ENCODE measurements around the gene LAS1L. TPM values are rescaled to one million over a fixed set of nuclear protein-coding genes. Genes with fewer than 3 reads are reported as not detected.
"Not testable (repeated sequence)": the region's sequence is repeated elsewhere in the genome, so short reads cannot be mapped to it uniquely, and the experiment has no call there.

The LAS1L gene
- 37.9 and 43.4 TPM in 2 replicates for total RNA-seq

DNA sequence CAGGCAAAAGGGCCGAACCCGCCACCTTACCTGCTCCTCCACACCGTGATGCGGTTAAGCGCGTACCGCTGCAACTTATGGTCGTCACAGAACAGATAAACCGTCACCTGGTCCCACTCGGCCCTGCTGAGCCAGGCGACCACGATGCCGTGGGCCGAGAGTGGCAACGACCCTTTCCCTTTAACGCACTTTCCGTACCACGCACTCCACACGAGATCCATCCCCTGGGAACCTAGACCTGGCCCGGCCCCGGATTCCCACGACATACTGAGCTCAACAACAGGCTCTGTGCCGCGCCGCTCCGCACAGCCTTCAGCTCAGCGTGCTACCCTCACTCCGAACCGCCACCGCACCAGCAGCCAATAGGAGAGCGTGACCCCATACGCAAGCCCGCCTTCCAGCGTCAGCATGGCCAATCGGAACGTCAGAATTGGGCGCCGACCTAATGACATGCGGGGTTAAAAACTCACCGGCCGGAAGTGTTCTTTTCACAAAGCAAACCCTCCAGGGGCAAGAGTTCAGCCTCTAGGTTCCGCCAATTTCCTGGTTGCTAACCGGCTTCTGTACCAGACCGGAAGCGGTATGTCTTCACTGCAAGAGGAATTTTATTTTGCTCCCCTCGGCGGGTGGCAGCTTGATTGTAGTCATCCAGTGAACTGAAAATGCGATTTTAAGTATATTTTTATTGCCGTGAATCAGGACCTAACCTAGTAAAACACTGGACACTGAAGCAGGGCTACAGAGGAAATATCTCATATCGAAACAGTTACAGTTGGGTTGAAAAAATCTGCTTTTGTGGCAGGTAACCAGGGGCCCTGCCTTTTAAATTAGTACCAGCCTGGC is at the start of gene LAS1L:
LAS1L (minus strand) TSS at position 338 of the 843 bp plus-strand sequence; CDS start at position 266, 72 bp downstream.
- peak; percentile 63 for DNase-seq (ENCODE audit: low read depth, low spot score)

GRCh38 chrX:65582450-65583082 is 48.0 kb upstream of the LAS1L start:
- DNase-seq (ENCODE audit: low read depth, low spot score), result no peak

GRCh38 chrX:65581661-65582339 is 47.2 kb upstream of the LAS1L start:
- DNase-seq (ENCODE audit: low read depth, low spot score), result no peak

DNA sequence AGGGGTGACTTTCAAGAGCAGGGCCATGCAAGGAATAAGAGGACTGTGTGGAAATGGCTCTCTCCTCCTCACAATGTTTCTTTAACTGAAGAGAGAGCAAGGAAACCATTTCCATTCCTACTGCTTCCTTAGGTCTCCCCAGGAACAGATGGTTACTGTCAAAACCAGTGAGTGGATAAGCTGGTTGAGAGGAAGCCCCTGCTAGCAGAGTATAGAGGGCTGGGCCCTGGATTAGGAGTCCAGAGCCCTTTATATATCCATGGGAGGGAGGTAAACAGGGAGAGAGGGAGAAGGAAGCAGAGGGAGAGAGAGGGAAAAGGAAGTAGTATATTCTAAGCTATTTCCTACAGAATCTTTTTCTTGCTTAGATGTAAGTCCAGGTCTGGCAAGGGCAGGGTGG is 43.8 kb upstream of the LAS1L start:
- no peak for DNase-seq (ENCODE audit: low read depth, low spot score)

DNA sequence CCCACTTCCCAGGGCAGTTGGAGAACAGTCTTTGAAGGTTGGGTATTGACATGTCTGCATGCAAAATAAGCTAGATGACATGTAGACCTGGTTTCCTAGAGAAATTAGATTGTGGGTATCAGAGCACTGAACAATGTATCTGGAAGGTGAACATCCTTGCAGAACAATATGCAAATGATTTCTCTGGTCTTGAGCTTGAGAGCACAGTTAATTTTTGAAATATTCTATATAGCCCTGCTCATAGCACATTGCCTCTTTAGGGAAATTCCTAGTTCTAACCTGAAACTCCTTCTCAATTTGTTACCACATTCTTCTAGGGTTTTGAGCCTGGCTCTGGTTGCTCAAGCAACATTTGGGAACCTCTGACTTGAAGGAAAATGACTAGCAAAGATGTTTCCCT is 41.6 kb upstream of the LAS1L start:
- no peak for DNase-seq (ENCODE audit: low read depth, low spot score)

GRCh38 chrX:65575022-65575421 is 40.4 kb upstream of the LAS1L start:
- DNase-seq (ENCODE audit: low read depth, low spot score), result no peak

GRCh38 chrX:65574356-65574755 is 39.8 kb upstream of the LAS1L start:
- DNase-seq (ENCODE audit: low read depth, low spot score), result no peak

- no peak for DNase-seq (ENCODE audit: low read depth, low spot score)
Observed at GRCh38 chrX:65572971-65573370, 38.4 kb upstream of the LAS1L start.

GRCh38 chrX:65562850-65563249 is 28.3 kb upstream of the LAS1L start:
- not testable (repeated sequence) for DNase-seq (ENCODE audit: low read depth, low spot score)

DNA sequence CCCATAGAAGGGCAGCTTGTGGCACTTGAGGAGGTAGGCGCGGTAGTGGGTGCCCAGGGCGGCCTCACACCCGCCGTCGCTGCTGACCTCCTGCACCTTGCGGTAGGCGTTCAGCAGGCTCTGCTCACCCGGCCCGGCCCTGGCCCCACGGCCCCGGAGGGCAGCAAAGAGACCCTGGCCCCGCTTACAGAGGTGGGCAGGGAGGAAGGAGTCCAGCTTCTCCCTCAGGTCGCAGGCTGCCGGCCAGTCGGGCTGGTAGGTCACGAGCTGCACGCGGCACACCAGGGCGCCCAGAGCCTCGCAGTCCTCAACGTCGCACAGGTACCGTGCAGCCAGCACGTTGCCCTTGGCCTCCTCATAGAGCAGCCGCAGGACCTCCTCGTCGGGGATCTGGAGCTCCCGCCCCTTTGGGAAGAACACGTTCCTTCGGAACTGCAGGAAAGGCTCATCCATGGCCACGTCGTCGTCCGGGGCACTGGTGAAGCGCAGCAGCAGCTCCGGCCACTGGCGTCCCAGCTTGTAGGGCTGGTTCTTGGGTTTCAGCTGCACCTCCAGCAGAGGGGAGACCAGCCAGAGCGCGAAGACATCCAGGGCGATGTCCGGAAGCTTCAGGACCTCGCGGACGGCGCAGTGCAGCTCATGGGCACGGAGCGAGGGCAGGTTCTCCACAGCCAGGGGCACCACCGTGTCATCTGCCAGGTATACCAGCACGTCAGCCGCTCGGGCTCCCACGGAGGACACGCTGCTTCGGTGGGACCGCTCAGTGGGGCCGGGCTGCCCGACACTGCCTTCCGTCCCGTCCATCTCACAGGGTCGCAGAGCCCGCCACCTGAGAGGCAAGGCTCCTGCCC is 17.1 kb upstream of the LAS1L start:
- DNase-seq (ENCODE audit: low read depth, low spot score), result no peak

DNA sequence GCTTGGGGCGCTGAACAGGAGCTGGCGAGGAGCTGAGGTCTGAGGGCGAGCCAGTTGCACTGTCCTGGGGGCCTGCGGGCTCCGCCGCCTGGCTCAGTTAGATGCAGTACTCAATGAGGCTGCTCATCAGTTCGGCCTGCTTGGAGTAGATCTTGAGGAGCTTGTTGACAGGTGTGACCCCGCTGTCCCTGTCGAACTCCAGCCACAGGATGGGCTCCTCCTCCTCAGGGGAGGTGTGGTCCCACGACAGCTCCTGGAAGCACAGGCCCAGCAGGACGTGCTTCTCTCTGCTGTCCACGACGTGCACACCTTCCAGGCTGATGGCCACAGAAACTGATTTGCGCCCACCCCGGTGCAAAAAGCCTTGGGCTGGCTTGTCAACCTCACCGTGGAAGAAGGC is 16.5 kb upstream of the LAS1L start:
- no peak for DNase-seq (ENCODE audit: low read depth, low spot score)

DNA sequence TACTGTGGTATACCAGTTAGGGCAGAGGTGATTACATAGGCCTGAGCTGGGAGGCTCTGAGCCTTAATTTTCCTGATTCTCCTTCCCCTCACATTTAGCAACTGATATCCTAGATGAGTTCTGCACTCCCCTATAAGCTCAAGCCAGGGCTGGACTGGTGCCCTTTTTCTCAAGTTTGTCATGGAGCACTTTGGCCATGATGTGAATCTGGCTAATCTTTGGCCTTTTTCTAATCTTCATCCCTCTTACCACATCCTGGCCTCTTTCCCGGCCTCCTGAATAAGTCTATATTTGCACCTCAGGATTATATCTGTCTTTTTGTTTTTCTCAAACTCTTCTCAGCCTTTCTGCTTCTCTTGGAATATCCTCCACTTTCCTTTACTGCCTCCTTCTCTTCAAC is 10.9 kb upstream of the LAS1L start:
- DNase-seq (ENCODE audit: low read depth, low spot score), result no peak

DNA sequence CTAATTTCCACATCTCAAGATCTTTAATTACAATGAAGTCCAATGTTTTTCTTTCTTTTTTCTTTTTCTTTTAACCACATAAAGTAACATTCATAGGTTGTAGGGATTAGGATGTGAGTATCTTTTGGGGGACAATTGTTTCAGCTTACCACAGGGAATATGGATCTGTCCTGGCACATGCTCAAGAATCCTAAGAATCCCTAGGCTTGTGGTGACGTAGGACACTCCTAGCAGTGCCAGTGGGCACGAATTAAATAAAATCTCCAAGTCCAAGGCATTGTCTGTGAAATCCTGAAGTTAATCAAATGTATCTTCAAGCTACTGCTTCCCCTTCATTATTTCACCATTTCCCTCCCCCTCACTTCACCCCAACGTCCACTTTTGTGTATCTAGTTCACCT is 2.6 kb upstream of the LAS1L start:
- DNase-seq (ENCODE audit: low read depth, low spot score), result no peak

- no peak for DNase-seq (ENCODE audit: low read depth, low spot score)
Observed at GRCh38 chrX:65536291-65536690, 1.7 kb upstream of the LAS1L start.

- DNase-seq (ENCODE audit: low read depth, low spot score), result no peak
Observed at GRCh38 chrX:65532016-65532415, 2.6 kb downstream of the LAS1L start.

DNA sequence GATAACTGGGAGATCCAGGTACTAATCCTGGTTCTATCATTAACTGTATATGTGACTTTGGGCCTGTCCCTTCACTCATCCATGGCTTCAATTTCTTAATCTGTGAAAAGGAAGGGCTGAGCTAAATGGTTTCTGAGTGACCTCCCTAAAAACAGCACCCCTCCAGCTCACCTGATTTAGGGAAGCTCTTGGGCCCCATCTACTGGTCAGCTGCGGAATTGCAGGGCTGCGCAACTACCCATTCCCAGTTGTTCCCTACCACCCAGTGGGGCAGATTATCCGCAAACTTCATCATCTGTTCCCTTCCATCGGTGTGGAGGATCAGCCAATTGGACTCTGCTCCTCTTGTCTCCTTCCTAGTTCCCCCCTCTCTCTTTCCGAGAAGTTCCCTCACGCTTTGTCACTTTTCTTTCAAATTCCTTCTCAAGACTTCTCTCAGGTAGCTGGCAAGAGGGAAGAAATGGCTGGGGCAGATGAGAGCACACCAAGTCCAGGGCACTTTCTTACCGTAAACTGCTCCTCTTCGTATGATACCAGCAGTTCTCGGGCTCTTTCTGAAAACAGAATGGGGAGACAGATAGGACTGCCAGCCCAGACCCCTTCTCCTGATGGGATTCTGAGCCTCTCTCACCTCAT is 5.8 kb downstream of the LAS1L start:
- no peak for DNase-seq (ENCODE audit: low read depth, low spot score)

- no peak for DNase-seq (ENCODE audit: low read depth, low spot score)
Observed at GRCh38 chrX:65528293-65528692, 6.3 kb downstream of the LAS1L start.

DNA sequence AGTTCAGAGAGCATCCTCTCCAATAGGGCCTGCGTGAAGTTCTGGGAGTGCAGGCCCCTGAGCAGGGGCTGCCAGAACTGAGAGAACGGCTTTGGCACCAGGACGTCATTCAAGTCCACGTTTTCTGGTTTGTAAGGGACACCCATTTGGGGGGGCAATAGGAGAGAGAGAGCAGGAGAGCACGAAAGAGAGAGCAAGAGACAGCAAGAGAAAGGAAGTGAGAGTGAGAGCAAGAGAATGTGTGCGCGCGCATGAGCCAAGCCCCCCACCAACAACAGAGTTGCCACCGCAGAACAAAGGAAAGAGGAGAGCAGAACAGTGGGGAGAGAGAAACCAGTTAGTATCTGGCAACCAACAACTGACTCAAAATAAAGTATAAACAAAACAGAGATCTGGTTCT is 10.4 kb downstream of the LAS1L start:
- DNase-seq (ENCODE audit: low read depth, low spot score), result no peak

DNA sequence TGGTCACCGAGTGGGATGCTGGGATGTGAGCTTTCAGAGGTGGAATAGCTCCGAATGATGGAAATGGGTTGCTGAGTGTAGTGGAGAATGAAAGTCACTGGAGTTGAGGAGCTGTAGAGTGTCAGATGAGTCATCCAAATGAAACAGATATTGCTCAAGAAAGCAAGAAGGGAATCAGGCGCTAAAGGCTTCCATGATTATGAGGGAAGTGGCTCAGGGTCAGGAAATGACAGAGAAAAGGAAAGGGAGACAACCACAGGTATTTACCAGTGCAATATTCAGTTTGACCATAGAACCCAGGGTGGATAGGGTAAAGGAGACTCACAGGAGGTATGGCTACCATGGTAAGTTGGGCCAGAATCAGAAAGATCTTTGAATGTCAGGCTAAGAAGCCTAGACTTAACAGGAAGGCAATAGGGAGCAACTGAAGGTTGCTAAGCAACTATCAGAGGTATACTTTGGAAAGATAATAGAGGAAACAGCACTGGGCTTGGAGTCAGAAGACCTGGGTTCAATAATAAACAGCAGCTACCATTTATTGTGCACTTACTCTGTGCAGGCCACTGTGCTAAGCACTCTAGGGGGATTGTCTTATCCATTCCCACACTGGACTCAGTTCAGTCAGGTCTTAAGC is 11.7 kb downstream of the LAS1L start:
- DNase-seq (ENCODE audit: low read depth, low spot score), result no peak

- DNase-seq (ENCODE audit: low read depth, low spot score), result not testable (repeated sequence)
Observed at GRCh38 chrX:65519530-65519929, 15.1 kb downstream of the LAS1L start.
